GM21619 (cell line): Measurements from ENCODE around the gene AFG1L.
A peak's percentile ranks its signal among the peaks of the same experiment; 100 is the strongest.
"Not testable (repeated sequence)": the region's sequence is repeated elsewhere in the genome, so short reads cannot be mapped to it uniquely, and the experiment has no call there.

Source experiments
- ATAC-seq: cut with Tn5 transposase; IDR thresholded peaks from one replicate; pipeline ENCODE4 v1.9.1; 2021; ENCODE audit not compliant: unreplicated experiment

AFG1L gene

DNA sequence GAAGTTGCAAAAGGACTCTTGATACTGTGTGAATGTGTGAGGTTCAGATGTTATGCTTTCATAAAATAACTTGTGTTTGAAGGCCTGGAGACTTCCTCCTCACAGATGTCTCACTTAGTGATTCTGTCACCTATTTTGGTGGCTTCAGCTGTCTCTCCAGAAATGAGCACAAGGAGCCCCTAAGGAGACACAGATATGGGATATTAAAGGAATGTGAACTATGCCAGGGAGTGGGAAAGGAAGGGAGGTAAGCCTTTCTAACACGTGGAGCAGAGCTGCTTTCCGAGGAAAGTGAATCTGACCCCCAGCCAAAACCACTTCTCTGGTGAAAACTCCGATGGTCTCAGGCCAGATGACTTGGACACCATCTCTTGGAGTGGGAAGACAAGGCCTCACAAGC, 255.4 kb downstream of the AFG1L start:
- no peak for ATAC-seq

DNA sequence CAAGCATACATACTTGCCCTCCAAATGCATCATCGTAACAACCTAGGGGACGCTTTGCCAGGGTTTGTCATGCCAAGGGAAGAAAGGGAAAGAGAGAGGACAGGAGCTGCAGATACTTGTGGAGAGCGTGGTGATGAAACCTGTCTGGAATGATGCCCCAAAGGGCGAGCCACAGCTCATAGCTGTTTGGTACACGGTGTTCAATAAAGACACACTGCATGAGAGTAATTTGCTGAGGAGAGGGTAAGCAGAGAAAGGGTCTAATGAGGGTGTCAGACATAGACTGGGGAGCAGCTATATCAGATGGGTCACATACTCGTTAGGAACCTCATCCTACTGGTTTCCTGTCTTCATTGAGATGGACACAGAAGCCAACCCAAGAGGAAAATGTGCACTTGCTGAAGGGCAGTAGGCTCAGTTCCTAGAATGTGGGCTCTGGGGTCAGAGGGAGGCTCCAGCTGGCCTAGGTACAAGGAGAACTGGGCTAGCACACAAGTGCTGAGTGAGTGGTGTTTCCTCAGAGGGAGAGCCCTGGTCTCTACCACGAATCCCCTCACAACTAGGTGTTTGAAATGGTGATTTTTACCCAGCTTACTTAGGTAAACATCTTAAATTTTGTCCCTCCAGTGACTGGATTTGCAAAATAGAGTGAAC, 260.7 kb downstream of the AFG1L start:
- no peak for ATAC-seq

DNA sequence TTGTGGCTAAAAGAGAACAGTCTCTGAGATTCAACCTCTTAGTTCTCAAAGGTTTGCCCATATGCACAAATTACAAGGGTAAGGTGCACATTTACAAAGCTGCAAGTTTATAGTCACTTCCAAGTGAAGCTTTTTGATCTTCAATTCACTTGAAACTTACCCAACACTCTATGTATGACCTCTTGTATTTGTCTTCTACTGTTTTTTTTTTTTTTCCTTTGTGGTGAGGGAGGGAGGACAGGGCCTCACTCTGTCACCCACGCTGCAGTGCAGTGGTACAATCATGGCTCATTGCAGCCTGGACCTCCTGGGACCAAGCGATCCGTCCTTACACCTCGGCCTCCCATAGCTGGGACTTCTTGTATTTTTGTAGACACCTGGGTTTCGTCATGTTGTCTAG, 261.4 kb downstream of the AFG1L start:
- ATAC-seq, result no peak

DNA sequence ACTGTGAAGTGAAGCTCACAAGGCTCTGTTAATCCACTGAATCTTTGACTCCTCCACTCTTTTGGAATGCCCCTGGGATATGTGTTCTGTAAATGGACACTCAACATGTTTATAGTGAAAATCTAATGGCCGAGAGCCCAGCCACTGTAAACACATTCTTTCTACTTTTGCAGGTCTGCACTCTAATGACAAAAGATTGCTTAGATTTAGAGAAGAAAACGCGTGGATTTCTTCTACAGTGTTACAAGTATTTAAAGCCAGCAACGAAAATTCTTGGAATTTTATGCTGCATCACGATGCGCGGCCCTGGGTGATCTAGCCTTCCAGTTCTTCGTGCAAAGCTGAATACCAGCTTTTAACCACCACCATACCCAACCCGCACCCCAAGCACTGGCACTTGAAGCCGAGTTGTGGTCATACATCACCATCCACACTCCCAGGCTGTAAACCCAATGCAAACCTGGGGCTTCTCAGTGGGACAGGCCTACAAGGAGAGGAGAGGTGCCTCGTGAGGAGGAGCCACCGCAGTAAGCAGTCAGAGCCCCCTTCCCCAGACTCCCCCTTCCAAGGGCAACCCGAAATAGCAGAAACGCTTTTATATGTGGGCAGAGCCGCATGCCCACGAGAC, 262.1 kb downstream of the AFG1L start:
- ATAC-seq, result no peak

DNA sequence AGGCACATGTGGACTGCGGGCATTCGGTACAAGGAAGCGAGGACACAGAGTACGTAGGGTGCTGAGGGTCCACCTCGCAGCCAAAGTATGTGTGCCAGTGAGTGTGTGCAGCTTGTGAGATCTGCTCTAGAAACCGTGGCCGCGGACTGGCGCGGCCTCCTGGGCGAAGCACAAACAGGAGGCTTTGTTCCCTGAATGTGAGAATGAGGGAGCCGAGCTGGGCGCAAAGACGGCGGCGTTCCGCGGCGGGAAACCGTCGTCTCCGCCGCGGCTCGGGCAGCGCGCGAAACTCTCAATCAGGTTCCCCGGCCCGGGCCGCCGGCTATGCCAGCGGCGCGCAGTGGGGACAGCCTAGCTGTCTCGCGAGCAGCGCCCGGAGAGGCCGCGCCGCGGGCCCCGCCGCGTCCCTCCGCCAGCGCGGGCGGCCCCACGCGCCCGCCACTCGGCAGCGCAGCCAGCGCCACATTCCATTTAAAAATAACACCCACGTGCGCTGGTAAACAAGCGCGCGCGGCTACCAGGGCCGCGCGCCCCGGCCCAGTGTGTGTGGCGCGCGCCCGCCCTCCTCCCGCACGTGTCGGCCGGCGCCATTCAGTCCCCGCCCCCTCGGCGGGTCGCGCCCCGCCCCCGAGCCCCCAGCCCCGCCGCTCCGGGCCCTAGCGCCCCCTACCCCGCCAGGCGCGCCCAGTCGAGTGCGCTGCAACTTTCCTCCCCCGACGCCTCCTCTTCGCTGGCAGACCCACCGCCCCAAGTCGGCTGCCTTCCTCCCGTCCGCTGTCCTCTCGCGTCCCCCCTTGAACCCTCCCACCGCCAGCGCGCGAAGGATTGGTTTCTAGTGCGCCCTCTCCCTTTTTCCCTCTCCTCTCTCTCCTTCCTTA, 262.9 kb downstream of the AFG1L start:
- no peak for ATAC-seq

DNA sequence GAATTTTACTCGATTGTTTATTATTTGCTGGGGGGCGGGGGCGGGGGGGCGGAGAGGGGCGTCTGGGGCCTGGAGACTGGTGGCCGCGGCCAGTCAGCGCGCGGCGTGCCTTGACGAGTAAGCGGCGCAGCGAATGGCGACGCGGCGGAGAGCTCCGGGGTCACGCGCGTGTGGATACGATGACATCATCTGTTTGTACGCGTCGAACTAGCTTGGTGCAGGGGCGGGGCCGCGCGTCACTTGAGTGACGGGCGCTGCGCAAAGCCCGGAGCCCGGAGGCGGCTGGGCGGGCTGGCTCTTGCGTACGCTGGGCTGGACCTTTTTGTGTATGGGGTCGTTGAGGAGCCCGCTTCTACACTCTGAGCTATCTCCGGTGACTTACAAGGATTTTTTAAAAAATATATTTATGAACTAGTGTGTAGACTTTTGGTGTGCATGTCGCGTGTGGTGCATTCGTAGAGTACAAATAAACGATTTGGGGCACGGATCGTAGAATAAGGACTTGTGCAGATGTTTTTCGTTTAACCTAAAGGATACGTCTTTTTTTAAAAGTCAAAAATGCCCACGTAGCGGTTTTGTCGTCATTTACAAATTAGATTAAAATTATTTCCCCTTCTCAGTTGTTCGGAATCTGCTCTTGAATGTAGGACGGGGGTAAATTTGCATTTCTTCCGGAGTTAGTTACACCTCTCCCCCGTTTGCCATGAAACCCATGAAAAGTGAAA, 263.7 kb downstream of the AFG1L start:
- ATAC-seq, result peak; percentile 56

DNA sequence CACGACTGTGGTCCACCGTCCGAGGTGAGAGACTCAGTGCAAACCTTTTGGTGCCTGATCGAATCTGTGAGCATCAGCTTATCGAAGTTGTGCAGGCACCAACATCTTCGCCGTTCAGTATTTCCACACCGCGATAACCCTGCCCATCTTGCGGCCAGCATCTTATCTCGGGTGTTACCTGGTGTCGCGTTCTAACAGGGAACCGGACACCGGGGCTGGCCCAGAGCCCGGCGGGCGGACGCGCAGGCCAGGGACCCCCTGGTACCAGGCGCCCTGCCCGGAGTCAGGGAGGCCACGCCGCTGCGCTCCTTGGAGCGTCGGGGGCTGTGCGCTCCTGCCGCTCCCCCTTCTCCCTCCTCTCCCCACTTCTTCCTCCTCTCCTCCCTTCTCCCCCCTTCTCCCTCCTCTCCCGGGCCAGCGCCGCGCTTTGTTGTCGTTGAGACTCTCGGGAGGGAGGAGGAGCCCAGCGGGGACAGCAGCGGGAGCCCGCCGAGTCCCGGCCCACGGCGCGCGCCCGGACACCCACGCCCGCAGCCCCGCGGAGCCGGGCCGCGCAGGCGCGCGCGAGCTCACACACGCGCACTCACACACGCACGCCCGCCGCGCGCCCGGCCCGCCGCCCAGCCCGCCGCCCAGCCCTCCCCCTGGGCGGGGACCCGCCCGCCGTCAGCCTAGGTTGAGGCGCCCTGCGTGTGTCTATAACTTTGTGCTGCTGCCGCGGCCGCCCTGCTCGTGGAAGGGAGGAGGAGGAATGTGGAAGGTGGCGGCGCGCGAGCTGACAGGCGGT, 264.4 kb downstream of the AFG1L start:
- peak; percentile 39 for ATAC-seq

DNA sequence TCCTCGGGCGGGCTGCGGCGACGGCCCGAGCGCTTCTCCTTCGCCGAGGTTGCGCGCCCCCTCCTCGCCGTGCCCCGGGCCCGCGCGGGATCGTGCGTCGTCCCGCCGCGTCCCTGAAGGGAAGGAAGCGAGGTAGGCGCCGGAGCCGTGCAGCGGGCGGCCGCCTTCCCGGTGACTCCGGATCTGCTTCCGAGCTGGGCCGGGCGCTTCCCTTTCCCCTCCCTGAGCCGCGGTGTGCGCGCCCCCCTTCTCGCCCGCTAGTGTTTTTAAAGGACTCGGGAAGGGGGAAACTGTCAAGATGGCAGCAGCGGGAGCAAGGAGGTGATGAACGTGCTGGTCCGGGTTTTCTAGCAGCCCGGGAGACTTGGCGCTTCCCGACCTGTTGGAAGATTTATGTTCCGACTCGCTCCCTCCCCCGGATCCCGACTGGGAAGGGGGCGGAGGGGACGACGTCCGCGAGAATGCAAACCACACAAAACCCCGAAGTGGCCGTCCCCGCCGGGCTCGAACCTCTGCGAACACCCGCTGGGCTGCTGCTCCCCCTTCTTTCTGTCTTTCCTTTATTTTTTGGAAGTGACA, 265.1 kb downstream of the AFG1L start:
- ATAC-seq, result no peak

DNA sequence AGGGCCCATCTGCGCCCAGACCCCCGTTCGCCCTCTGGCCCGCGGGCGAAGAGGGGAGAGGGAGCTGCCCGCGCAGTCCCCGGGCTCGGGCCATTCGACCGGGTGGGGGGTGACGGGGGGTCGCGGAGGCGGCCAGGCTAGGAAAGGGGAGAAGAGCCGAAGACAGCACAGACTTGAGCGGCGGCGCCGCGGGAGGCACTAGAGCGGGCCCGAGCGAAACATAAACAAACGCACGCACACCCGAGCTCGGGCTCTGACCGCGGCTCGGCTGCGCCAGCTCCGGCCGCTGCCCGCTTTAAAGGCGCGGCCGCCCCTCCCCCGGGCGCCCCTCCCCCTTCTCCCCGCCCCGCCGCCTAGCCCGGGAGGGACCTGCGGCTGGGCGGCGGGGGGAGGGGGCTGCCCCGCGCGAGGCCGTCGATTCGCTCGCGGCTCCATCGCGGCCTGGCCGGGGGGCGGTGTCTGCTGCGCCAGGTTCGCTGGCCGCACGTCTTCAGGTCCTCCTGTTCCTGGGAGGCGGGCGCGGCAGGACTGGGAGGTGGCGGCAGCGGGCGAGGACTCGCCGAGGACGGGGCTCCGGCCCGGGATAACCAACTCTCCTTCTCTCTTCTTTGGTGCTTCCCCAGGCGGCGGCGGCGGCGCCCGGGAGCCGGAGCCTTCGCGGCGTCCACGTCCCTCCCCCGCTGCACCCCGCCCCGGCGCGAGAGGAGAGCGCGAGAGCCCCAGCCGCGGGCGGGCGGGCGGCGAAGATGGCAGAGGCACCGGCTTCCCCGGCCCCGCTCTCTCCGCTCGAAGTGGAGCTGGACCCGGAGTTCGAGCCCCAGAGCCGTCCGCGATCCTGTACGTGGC, 265.8 kb downstream of the AFG1L start, which contains the start of gene FOXO3:
FOXO3 (plus strand) TSS at position 455 of the 846 bp plus-strand sequence; CDS start at position 747, 292 bp downstream.
- no peak for ATAC-seq

DNA sequence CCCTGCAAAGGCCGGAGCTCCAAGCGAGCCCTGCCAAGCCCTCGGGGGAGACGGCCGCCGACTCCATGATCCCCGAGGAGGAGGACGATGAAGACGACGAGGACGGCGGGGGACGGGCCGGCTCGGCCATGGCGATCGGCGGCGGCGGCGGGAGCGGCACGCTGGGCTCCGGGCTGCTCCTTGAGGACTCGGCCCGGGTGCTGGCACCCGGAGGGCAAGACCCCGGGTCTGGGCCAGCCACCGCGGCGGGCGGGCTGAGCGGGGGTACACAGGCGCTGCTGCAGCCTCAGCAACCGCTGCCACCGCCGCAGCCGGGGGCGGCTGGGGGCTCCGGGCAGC, 266.4 kb downstream of the AFG1L start:
- ATAC-seq, result not testable (repeated sequence)

DNA sequence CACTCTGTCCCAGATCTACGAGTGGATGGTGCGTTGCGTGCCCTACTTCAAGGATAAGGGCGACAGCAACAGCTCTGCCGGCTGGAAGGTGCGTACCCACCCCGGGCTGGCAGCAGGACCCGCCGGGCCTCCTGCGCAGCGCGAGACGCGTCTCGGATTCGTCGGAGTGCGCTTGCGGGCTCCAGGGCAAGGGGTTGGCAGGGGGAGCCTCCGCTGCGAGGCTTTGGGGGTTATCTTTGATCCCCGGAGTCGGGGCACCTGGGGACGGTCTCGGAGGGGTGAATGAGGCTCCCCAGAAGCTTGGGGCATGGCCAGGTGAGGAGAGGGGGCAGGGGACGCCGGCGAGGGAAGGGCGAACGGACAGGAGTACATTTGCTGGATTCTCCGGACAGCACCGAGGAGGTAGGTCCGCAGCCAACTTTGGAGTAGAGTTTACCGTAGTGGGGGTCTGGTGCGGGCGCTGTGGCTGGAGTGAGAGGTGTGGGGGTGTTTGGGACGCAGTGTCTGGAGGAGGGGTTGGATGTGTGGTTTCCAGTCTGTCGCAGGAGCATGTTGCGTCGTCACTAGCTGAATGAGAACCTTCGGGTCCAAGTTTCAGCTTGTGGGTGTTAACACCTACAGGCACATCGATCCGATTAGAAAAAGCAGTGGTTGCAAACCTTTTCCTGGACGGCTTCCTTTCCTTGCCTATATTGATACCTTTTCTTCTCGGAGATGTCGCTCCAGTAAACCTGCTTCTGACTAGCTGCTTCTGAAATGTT, 267.1 kb downstream of the AFG1L start:
- no peak for ATAC-seq

DNA sequence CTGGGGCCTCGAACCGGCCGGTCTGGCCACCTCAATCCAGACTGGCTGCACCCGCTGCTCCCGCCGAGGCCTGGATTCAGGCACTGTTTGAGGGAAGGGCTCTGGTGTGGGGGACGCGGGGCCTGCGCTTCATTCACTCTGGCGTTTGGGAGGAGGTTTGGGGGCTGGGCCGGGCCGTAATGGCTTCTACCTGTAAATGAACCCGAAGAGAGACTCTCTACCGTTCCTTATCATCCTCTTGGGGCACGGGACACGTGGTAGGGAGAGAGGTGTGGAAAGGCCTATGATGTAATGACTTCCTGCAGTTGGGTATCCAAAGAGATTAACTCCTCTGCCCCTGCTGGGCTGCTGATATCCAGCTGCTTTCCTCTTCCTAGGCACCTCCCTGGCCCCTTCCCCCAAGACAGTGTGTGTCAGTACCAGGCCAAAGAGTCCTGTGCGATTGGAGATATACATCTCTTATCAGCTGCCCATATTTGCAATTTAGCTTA, 267.7 kb downstream of the AFG1L start:
- no peak for ATAC-seq

DNA sequence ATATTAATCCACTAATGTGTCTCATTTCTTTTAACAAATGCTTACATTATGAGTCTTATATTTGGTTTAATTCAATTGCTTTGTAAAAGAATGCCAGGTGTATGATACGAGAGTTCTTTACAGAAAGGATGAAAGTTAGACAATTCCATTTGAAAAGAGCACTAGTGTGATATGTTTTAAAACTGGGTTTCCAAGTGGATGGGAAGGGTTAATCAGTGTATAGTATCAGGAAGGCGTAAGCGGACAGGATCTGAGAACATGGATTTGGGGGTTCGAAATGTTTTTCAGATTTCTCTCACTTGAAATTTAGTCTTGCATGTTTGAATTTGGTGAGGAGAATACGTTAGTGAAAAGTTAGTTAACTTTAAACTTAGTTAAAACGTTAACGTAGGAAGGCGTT, 268.4 kb downstream of the AFG1L start:
- ATAC-seq, result no peak

DNA sequence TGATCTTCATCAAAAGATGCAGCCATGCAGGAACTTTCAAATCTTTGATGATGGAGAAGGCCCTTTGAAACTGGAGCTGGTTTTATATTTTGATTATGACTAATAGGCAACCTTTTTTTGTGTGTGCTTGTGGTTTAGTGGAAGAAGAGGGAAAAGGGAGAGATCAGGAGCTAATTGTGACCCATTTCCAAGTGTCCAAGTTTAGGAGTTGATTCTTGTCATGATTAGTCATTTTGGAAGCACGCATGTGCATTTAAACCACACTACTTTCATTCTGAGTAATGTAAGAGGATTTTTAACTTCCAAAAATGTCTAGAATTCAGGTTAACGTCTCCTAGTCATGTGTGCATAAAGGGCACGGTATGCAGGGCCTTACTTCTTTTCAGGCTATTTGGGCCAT, 269.3 kb downstream of the AFG1L start:
- no peak for ATAC-seq

DNA sequence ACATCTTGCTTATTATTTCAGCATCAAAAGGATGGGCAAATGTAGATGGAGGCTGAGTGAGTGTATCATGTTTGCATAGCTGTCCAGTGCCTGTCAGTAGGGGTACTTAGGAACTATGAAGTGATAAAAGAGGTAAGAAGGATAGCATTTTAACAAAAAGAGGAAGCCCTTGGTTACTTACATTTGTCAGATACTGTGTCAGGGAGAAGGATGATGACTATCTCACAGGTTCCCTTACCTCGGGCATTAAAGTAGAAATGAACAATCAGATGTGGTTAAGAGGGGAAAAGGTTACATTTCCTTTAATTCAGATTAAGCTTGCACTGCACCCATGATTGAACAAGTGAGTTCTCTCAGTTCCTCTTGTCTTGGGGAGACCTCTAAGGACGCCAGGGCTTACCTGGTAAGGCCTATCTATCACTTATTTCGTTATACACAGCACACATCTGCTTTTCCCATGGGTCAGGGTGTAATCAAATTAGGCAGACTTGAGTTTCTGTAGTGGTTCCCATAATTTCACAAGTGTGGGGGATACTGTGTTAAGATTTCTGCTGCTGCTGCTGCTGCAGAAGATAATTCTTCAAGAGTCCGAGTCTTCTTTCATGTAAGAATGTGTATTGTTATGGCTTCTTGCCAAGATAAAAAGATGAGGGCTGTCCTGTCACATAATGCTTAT, 270.4 kb downstream of the AFG1L start:
- ATAC-seq, result peak; percentile 74

DNA sequence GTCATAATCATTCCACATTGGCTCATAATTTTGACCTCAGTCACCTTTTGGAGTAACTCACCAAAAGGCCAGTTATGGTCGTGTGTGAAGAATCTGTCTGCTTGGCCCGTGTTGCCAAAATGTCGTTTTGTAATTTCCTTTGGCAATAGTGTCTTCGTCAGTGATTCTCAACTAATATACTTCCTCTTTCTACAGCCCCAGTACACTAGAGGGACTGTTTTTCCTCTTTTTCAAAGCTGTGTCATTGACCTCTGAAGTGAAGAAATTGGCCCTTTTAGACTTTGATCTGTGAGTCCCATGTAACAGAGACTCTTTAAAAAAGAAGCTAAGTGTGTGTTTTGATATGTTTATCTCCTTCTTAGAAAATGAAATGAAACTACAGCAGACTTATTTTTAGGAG, 271.0 kb downstream of the AFG1L start:
- ATAC-seq, result no peak

DNA sequence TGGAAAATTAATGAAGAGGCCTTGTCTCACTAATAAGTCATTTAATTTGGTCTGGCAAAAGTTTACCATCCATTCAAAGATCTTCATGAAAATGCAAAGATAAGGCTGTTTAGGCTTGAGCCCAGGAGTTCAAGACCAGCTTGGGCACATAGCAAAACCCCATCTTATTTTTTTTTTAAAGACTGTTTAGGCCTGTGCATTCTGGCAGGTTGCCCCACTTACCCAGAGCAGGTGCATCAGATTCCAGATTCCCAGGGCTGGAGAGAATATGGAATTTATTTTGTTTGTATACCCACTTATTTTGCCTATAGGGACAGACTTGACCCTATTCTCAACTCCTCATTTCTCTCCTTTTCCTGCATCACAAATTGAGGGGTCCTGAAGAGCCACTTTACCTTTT, 271.6 kb downstream of the AFG1L start:
- no peak for ATAC-seq

DNA sequence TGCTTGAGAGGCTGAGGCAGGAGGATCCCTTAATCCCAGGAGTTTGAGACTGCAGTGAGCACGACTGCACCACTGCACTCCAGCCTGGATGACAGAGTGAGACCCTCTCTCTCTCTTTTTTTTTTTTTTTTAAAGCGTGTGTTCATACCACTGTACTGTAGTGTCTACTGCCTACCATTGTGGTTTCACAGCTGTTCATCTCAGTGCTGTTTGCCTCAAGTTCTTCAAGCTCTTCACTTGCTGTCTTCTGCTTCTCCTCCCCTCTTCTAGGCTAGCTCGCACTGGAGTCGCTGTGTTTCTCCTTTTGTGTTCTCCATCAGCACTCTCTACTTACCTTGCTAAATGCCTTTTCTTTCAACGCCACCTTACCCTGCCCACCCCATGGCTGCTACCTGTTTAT, 273.2 kb downstream of the AFG1L start:
- no peak for ATAC-seq
